ENCODE results near the gene GGT6. TPM values are rescaled to one million over a fixed set of nuclear protein-coding genes. Genes with fewer than 3 reads are reported as not detected.

GGT6 gene
- polyA plus RNA-seq, 3 donors: not detected

DNA sequence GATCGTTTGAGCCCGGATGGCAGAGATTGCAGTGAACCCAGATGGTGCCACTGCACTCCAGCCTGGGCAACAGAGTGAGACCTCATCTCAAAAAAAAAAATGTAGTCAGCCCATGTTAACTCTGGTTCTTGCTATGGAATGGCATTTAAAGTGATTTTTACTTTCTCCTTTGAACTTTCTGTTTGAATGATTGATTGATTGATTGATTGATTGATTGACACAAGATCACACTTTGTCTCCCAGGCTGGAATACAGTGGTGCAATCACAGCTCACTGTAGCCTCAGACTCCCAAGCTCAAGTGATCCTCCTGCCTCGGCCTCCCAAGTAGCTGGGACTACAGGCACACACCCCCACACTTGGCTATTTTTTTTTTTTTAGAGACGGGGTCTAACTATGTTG is 40.9 kb upstream of the GGT6 start:
- Mint-ChIP-seq H3K9me3 (no peaks in the 10 kb centered on the region), H3K27ac (peak overlapping the region in 2 of 7 donors; percentile 18 to 31), H3K4me1 (peaks cover 6% of the 10 kb centered on the region), H3K4me3 (no peak overlapping the region), H3K27me3 (ENCODE audit: low read depth in 3 of 3) (peaks cover 6 to 7% (median 6%) of the 10 kb centered on the region in 3 donors), H3K36me3 (no peaks in the 10 kb centered on the region)
- Histone ChIP-seq H4K20me1 (ENCODE audit: insufficient read depth, low read length) (no peaks in the 10 kb centered on the region), H3K4me1 (ENCODE audit: control insufficient read depth in 1 of 2, insufficient read depth in 2 of 2, low read length in 2 of 2) (peaks cover 0 to 7% of the 10 kb centered on the region in 2 donors), H3K9ac (ENCODE audit: insufficient read depth, low read length, poor library complexity, severe bottlenecking) (no peak overlapping the region), H3K36me3 (replicated peaks in 1 of 2; ENCODE audit: control insufficient read depth in 1 of 2, insufficient read depth in 2 of 2, low read length in 2 of 2) (no peaks in the 10 kb centered on the region), H3K27me3 (ENCODE audit: control insufficient read depth in 2 of 2, insufficient read depth in 2 of 2, low read length in 2 of 2) (no peaks in the 10 kb centered on the region), H3K27ac (ENCODE audit: low read depth in 1 of 2, low read length in 2 of 2) (no peak overlapping the region), H3K4me3 (replicated peaks in 1 of 3; ENCODE audit: low read depth in 2 of 3, low read length in 3 of 3) (no peak overlapping the region), H2AFZ (ENCODE audit: insufficient read depth, low read depth, low read length, poor library complexity, severe bottlenecking) (no peak overlapping the region), H3K4me2 (replicated peaks; ENCODE audit: extremely low read depth, low read length, poor library complexity, severe bottlenecking) (no peak overlapping the region), H3K9me3 (replicated peaks in 1 of 2; ENCODE audit: control insufficient read depth in 1 of 2, insufficient read depth in 1 of 2, low read length in 2 of 2) (no peaks in the 10 kb centered on the region), H3K79me2 (ENCODE audit: insufficient read depth, low read length) (no peaks in the 10 kb centered on the region)
- intact Hi-C loops (cut with micrococcal nuclease): no loop called here
- TF ChIP-seq, protein P1, sequence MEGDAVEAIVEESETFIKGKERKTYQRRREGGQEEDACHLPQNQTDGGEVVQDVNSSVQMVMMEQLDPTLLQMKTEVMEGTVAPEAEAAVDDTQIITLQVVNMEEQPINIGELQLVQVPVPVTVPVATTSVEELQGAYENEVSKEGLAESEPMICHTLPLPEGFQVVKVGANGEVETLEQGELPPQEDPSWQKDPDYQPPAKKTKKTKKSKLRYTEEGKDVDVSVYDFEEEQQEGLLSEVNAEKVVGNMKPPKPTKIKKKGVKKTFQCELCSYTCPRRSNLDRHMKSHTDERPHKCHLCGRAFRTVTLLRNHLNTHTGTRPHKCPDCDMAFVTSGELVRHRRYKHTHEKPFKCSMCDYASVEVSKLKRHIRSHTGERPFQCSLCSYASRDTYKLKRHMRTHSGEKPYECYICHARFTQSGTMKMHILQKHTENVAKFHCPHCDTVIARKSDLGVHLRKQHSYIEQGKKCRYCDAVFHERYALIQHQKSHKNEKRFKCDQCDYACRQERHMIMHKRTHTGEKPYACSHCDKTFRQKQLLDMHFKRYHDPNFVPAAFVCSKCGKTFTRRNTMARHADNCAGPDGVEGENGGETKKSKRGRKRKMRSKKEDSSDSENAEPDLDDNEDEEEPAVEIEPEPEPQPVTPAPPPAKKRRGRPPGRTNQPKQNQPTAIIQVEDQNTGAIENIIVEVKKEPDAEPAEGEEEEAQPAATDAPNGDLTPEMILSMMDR (IDR thresholded peaks at IDR 0.05): no peak
- WGBS (ENCODE audit: insufficient coverage): 95% methylated on average over 3 of the region's 4 CpGs
- no peak for DNase-seq

DNA sequence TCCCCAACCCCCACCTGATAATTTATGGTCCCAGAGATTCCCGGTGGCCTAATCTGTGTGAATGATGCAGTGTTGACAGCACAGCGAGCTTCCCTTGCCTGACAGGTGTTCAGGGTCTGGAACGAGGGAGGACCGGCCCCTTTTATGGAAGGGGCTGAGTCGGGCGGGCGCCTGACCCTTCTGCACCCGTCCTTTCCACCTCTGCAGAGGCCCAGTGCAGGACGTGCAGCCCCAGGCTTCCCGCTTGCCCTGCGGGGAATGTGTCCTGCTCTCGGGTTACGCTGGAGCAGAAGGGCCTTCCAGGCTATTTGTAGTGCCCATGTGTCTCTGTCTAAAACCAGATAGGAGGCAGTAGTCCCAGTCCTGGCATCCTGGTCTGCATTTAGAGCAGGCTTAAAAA is 40.2 kb upstream of the GGT6 start:
- Histone ChIP-seq H3K9ac (ENCODE audit: insufficient read depth, low read length, poor library complexity, severe bottlenecking) (no peak overlapping the region), H4K20me1 (ENCODE audit: insufficient read depth, low read length) (no peaks in the 10 kb centered on the region), H3K27me3 (ENCODE audit: control insufficient read depth in 2 of 2, insufficient read depth in 2 of 2, low read length in 2 of 2) (no peaks in the 10 kb centered on the region), H3K79me2 (ENCODE audit: insufficient read depth, low read length) (no peaks in the 10 kb centered on the region), H2AFZ (ENCODE audit: insufficient read depth, low read depth, low read length, poor library complexity, severe bottlenecking) (no peak overlapping the region), H3K4me3 (replicated peaks in 1 of 3; ENCODE audit: low read depth in 2 of 3, low read length in 3 of 3) (no peak overlapping the region), H3K27ac (ENCODE audit: low read depth in 1 of 2, low read length in 2 of 2) (no peak overlapping the region), H3K4me1 (ENCODE audit: control insufficient read depth in 1 of 2, insufficient read depth in 2 of 2, low read length in 2 of 2) (peaks cover 0 to 1% of the 10 kb centered on the region in 2 donors), H3K36me3 (replicated peaks in 1 of 2; ENCODE audit: control insufficient read depth in 1 of 2, insufficient read depth in 2 of 2, low read length in 2 of 2) (no peaks in the 10 kb centered on the region), H3K4me2 (replicated peaks; ENCODE audit: extremely low read depth, low read length, poor library complexity, severe bottlenecking) (no peak overlapping the region), H3K9me3 (replicated peaks in 1 of 2; ENCODE audit: control insufficient read depth in 1 of 2, insufficient read depth in 1 of 2, low read length in 2 of 2) (no peaks in the 10 kb centered on the region)
- DNase-seq: no peak
- Mint-ChIP-seq H3K27me3 (ENCODE audit: low read depth in 3 of 3) (peaks cover 5 to 6% (median 6%) of the 10 kb centered on the region in 3 donors), H3K36me3 (no peaks in the 10 kb centered on the region), H3K27ac (peak overlapping the region in 1 of 7 donors; percentile 18), H3K4me3 (no peak overlapping the region), H3K9me3 (no peaks in the 10 kb centered on the region), H3K4me1 (peaks cover 3% of the 10 kb centered on the region)
- 95% methylated on average over 13 of the region's 13 CpGs for WGBS (ENCODE audit: insufficient coverage)
- intact Hi-C loops (cut with micrococcal nuclease): no loop called here
- TF ChIP-seq, protein P1 (IDR thresholded peaks at IDR 0.05): no peak

Measured in CD14-positive monocyte (primary cell).